ES-I3 (cell line): ENCODE data around the gene MRTO4.
"Not testable (repeated sequence)": the region's sequence is repeated elsewhere in the genome, so short reads cannot be mapped to it uniquely, and the experiment has no call there.

Experiments used
- H3K36me3 ChIP-seq: 2 replicates; pipeline ENCODE4 v1.6.1; 2013; ENCODE audit warnings: mild to moderate bottlenecking, low read length, control low read depth, moderate library complexity; ENCODE audit not compliant: insufficient read depth
- H3K4me1 ChIP-seq: 2 replicates; pipeline ENCODE4 v1.6.1; 2013; ENCODE audit warnings: mild to moderate bottlenecking, control low read depth, low read length; ENCODE audit not compliant: insufficient read depth
- H3K9ac ChIP-seq: 2 replicates; pipeline ENCODE4 v1.6.1; 2013; ENCODE audit warnings: low read depth, mild to moderate bottlenecking, low read length, moderate library complexity
- H3K9me3 ChIP-seq: 2 replicates; pipeline ENCODE4 v1.6.1; 2013; ENCODE audit warnings: mild to moderate bottlenecking, low read length, moderate library complexity; ENCODE audit not compliant: control insufficient read depth, insufficient read depth

Gene MRTO4

DNA sequence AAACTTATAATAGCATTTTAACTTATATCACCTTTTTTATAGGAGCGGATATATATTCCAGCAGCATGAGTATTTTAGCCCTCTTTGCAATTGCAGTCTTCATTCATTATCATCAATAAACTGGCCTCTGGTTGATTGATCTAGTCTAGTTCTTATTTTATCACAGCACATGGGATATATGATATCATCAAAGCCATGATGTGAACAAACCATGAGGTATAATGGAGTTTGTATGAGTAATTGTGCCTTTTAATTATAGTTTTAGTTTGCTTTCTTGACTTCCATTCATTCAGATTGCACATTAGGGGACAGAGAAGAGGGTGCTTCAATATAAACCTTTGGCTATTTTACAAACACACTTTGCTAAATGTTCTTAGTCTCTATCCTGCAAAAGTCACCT is 38.0 kb upstream of the MRTO4 start:
- Histone ChIP-seq H3K9me3 (no peaks in the 10 kb centered on the region), H3K36me3 (peaks cover 12% of the 10 kb centered on the region), H3K4me1 (0 out of 2 replicates have a peak, but pooled peaks cover 5% of the 10 kb centered on the region), H3K9ac (no peak overlapping the region)

DNA sequence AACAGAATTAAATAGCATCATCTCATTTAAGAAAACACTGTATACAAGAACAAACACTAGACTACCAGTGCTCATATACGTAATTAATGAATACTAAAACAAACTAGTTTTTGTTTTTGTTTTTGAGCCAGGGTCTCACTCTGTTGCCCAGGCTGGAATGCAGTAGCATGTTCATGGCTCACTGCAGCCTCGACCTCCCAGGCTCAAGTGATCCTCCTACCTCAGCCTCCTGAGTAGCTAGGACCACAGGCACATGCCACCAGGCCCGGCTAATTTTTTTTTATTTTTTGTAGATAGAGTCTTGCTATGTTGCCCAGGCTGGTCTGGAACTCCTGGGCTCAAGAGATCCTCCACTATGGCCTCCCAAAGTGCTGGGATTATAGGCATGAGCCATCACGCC is 35.0 kb upstream of the MRTO4 start:
- peaks cover 36% of the 10 kb centered on the region for H3K36me3 ChIP-seq
- H3K4me1 ChIP-seq, H3K9ac ChIP-seq, H3K9me3 ChIP-seq: not testable (repeated sequence)

DNA sequence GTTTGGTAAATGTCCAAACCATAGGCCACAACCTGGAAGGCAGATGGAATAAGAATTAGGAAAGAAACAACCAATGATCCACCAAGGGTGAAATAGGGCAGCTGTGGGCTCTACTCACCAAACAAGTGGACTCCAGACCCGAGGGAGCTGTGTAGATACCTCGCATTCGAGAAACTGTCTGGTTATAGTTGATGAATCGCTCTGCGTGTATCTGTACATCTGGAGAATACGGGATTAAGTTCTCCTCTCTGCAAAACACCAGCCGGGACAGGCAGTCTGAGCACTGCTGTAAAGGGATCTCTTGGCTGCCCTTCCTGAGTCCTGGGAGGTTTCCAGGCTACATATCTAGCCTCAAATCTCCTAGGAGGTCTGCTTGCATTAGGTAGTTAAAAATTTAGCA is 32.2 kb upstream of the MRTO4 start:
- H3K4me1 ChIP-seq = no peaks in the 10 kb centered on the region
- H3K9me3 ChIP-seq = no peaks in the 10 kb centered on the region
- H3K36me3 ChIP-seq = peaks cover 47% of the 10 kb centered on the region
- H3K9ac ChIP-seq = no peak overlapping the region

DNA sequence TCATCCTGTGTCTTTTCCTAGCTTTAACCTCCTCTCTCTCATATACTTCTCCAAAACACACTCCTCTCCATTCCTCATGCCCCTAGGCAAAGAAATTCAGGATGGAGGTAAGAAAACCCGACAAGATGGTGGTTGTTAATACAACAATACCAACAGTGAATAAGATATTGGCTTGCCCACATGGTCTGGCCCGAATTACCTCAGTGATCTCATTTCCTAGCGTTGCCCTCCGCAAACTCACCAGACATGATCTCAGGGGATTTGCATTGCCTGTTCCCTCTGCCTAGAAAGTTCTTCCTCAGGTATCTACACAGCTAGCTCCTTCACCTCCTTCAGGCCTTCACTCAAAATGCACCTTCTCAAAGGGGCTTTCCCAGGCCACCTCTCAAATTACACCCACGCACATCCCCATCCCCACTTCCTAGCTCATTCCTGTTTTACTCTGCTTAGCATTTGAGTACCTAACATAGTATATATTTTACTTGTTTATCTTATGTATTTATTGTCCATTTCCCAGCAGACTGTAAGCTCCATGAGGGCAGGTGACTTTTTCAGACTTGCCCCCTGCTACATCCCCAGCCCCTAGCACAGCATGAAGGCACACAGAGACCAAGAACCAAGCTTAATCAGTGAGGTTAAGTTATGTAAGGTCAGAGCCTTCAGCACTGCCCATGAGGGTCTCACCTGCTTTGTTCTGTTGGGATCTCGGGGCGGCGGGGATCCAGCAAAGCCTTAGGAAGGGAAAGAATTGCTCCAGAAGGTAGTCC is 31.3 kb upstream of the MRTO4 start:
- no peaks in the 10 kb centered on the region for H3K9me3 ChIP-seq
- H3K36me3 ChIP-seq = peaks cover 47% of the 10 kb centered on the region
- no peaks in the 10 kb centered on the region for H3K4me1 ChIP-seq
- H3K9ac ChIP-seq = no peak overlapping the region

DNA sequence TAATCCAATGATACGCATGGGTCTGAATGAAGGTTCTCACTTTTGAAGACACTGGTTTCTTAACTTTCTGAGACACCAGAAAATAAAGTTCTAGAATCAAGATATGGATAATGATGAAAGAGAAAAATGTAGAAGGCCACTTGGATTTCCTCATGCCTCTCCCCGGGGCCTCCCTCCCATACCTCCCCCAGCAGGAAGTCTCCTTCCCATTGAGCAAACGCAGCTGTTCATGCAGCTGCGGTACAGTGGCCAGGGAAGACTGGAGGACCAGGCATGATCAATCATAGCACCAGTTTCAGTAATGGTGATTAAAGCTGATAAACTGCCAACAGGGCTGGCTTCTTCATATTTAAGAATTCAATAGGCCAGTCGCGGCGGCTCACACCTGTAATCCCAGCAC is 30.6 kb upstream of the MRTO4 start:
- Histone ChIP-seq H3K9me3 (no peaks in the 10 kb centered on the region), H3K4me1 (no peaks in the 10 kb centered on the region), H3K36me3 (peaks cover 52% of the 10 kb centered on the region), H3K9ac (no peak overlapping the region)

DNA sequence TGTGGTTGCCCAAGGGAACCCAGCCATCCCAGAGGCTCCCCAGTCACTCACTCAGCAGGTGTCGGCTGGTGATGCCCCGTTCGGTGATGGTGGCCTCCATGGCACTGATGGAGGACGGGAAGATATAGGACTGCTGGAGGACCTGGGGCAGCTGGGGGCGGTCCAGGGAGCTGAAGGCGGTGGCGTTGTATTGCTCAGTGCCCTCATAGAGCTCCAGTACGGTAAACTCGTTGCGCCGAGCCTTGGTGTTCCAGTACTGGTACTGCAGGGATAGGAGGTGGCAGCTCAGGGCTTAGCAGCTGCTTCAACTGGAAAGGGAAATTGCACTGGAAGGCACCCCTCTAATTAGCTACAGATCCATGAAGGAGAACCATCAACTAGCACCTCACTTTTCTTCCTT is 29.0 kb upstream of the MRTO4 start:
- H3K9ac ChIP-seq = no peak overlapping the region
- no peaks in the 10 kb centered on the region for H3K4me1 ChIP-seq
- no peaks in the 10 kb centered on the region for H3K9me3 ChIP-seq
- H3K36me3 ChIP-seq = peaks cover 57% of the 10 kb centered on the region

DNA sequence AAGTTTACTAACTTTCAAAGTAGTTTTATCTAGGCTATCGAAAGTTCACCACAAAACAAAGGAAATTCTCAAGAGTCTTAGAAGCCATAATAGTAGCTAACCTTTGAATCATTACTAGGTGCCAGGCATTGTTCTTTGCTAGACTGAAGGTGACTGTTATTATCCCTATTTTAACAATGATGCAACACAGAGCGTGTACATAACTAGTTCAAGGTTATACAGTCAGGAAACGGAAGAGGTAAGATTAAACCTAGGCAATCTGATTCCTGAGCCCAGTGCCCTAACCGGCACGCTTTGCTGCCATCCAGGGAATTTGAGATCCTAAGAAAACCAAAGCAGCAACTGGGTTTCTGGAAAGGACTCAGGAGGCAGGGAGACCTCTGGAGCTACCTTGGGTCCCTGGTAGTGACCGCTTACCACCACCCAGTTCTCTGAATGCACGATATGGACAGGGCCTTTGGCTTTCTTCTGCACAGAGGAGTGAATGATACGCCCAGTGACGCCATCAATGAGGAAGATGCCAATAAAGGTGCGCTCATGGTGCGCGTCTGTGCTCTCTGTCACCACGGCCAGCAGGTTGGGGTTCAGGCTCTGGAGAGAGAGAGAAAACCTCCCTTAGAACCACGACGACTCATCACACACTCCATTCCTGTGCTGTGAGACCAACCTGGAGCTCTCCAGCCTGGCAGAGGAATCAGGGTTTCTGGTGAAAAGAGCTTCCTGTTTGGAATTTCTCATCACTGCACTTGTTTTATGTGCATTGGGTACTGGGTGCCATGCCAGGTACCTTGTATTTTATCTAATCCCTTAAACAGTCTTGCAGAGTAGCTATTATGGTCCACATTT is 28.4 kb upstream of the MRTO4 start:
- no peak overlapping the region for H3K9ac ChIP-seq
- H3K36me3 ChIP-seq = peaks cover 55% of the 10 kb centered on the region
- H3K4me1 ChIP-seq = no peaks in the 10 kb centered on the region
- H3K9me3 ChIP-seq = no peaks in the 10 kb centered on the region

DNA sequence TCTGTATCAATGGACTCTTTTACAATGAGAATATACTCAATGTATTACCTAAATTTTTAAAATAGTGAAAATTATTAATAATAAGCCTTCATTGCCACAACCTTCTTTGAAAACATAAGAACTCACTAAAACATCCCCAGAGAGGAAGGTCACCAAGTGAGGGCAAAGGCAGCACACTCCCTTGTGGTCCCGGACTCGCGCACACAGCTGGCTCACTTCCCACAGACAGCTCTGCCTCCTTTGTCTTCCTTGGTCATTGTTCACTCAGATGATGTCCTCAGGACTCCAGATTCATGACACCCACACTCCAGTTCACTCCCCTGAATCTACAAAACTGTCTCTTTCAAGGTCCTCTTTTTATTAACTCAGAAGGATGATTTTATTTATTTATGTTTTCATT is 22.4 kb upstream of the MRTO4 start:
- H3K9ac ChIP-seq = no peak overlapping the region
- H3K9me3 ChIP-seq = no peaks in the 10 kb centered on the region
- H3K4me1 ChIP-seq = no peaks in the 10 kb centered on the region
- H3K36me3 ChIP-seq = peaks cover 45% of the 10 kb centered on the region

DNA sequence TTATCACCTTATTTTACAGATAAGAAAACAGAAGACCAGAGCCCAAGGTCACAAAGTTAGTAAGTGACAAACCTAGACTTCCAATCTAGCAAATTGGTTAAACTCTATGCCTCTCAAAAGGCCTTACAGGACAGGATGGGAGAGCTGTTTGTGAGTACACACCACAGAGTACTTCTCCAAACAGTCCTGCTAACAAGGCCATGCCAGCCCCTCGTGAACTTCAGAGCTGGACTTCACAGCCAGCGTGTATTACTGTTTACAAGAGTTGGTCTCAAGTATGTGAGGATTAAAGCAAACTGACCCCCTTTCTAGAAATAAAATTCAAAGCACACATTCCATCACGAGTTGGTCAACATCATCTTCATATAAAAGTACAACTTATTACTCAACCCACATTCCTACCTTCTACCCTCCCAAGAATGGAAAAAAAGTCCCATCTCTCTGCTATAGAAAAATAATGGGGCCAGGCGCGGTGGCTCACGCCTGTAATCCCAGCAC is 21.7 kb upstream of the MRTO4 start:
- H3K9ac ChIP-seq = no peak overlapping the region
- no peaks in the 10 kb centered on the region for H3K4me1 ChIP-seq
- H3K36me3 ChIP-seq = peaks cover 44% of the 10 kb centered on the region
- H3K9me3 ChIP-seq = no peaks in the 10 kb centered on the region

DNA sequence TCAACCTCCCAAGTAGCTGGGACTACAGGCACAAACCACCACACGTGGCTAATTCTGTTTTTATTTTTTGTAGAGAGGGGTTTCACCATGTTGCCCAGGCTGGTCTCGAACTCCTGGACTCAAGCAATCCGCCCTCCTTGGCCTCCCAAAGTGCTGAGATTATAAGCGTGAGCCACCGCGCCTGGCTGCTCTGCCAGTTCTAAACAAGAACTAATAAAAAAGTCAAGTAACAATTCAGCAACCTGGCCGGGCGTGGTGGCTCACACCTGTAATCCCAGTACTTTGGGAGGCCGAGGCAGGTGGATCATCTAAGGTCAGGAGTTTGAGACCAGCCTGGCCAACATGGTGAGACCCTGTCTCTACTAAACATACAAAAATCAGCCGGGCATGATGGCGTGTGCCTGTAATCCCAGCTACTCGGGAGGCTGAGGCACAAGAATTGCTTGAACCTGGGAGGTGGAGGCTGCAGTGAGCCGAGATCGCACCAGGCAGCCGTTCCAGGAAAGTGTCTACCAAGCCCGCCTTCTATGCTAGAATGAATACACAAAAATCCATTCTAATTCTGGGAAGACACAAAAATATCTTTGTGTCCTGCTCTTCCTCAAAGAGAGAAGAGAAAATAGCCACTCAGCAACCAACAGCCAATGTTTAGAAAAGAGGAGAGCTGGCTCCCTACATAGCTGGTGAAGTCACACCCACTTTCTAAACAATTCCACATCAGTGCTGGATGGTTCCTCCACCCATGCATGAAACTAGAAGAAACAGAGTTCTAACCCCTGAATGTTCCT is 19.7 kb upstream of the MRTO4 start:
- not testable (repeated sequence) for H3K9me3 ChIP-seq, H3K9ac ChIP-seq, H3K4me1 ChIP-seq
- H3K36me3 ChIP-seq = peaks cover 34% of the 10 kb centered on the region

DNA sequence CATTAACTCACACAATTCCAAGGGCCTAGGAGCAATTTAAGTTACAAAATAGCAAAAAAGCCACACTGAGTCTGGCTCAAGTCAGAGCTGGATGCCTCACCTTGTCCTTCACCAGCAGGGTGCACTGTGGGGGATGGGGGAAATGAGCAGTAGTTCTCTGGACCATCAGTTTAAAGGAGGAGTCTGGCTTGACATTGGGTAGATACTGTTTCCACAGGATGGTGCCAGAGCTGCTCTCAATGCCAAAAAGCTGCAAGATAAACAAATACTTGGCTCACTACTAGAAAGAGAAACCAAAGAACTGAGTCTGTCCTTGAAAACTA is 19.1 kb upstream of the MRTO4 start:
- no peaks in the 10 kb centered on the region for H3K4me1 ChIP-seq
- no peaks in the 10 kb centered on the region for H3K9me3 ChIP-seq
- H3K9ac ChIP-seq = no peak overlapping the region
- peaks cover 35% of the 10 kb centered on the region for H3K36me3 ChIP-seq

DNA sequence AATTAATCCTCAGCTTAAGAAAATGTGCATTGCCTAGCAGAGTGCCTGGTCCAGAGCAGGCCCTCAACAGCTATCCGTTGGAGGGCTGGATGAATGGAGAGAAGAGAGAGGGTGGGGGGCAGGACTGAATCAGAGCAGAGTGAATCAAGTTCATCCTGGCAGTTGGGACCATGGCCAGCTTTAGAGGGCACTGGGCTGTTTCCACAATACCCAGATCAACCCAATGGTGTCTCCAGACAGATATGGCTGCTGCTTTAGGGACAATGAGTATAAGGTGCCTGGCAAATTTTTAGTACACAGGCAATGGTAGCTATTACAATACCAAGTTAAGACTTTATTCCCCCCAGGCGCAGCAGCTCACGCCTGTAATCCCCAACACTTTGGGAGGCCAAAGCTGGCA is 17.4 kb upstream of the MRTO4 start:
- H3K36me3 ChIP-seq = peaks cover 36% of the 10 kb centered on the region
- no peak overlapping the region for H3K9ac ChIP-seq
- no peaks in the 10 kb centered on the region for H3K9me3 ChIP-seq
- H3K4me1 ChIP-seq = no peaks in the 10 kb centered on the region

DNA sequence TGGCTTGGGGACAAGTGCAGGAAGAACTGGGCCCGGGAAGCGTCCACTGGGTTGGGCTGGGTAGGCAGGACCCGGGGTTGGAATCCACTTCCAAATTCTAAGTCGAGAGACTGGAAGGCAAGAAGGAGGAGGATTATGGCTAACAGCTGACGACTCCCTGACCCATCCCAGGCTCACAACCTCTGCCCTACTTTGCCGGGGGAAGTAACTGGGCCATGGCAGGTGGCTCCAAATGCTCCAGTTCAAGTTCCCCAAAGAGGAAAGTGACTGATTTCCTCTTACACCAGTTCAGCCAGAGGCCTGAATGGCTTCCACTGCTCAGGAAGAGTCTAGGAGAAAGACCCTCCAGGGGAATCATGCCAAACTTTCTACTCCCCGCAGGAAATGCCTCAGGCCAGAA is 11.7 kb upstream of the MRTO4 start:
- Histone ChIP-seq H3K36me3 (peaks cover 54% of the 10 kb centered on the region), H3K4me1 (no peaks in the 10 kb centered on the region), H3K9ac (no peak overlapping the region), H3K9me3 (no peaks in the 10 kb centered on the region)

DNA sequence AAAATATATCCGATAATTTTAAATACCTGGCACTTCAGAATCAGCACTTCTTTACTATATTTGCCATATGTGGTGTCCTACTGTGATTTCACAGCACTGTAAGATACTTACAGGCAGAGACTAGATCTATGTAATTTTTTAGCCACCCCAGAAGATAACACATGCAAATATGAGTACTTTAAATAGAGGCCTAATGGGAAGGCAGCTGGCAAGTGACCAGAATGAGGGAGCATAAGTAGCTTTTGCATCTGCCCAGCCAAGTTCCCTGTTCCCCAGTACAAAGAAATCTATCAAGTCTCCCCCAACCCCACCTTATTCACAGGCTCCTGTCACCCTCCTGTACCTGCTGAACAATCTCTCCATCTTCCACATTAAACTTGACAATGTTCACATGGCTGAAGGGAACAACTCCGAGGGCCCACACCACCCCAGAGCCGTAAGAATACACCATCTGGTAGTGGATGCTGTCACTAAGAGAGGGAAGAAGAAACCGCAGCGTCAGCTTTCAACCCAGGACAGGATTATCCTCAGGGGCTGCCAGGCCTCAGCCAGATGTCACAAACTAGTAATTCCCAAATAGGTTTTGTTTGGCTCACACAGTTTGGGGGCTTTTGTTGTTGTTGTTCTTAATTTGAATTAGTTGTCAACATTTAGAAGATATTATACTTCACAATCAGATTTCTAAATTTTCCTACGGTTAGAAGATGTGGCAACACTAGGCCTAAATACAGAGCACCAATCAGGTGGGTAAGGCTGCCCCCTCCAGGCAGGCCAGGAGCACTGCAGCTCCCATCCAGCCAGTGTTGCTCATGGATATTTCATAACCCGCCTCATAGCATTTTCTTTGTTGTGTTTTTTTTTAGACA is 10.7 kb upstream of the MRTO4 start:
- H3K9ac ChIP-seq = no peak overlapping the region
- H3K4me1 ChIP-seq = no peaks in the 10 kb centered on the region
- H3K9me3 ChIP-seq = no peaks in the 10 kb centered on the region
- peaks cover 54% of the 10 kb centered on the region for H3K36me3 ChIP-seq
